Thymus (tissue), 11 donors: ENCODE data around the gene GRID1. TPM values are rescaled to one million over a fixed set of nuclear protein-coding genes. Genes with fewer than 3 reads are reported as not detected.

Experiments
- DNase-seq, 9 donors: peaks; one replicate each; pipeline ENCODE4 v3.0.0-alpha.2; 2013; ENCODE audit warnings: low spot score in 9 of 9, low read depth in 6 of 9, missing footprints in 1 of 9
- H3K27ac ChIP-seq, 2 donors: one replicate each; pipeline ENCODE4 v1.5.1; 2013; ENCODE audit warnings: control low read depth in 1 of 2, low read depth in 1 of 2, low read length in 1 of 2, mild to moderate bottlenecking in 1 of 2, moderate library complexity in 1 of 2
- H3K27me3 ChIP-seq, 2 donors: one replicate each; pipeline ENCODE4 v1.5.1; 2013; ENCODE audit warnings: low read length in 1 of 2; ENCODE audit not compliant: control insufficient read depth in 2 of 2, insufficient read depth in 1 of 2
- H3K36me3 ChIP-seq, 2 donors: one replicate each; pipeline ENCODE4 v1.5.1; 2013; ENCODE audit warnings: low read length in 1 of 2, mild to moderate bottlenecking in 1 of 2, moderate library complexity in 1 of 2; ENCODE audit not compliant: control insufficient read depth in 2 of 2, insufficient read depth in 2 of 2
- H3K4me1 ChIP-seq, 2 donors: one replicate each; pipeline ENCODE4 v1.5.1; 2013; ENCODE audit warnings: low read length in 2 of 2; ENCODE audit not compliant: control insufficient read depth in 2 of 2, insufficient read depth in 2 of 2
- H3K4me3 ChIP-seq, 2 donors: one replicate each; pipeline ENCODE4 v1.5.1; 2013; ENCODE audit warnings: low read length in 2 of 2, control low read depth in 1 of 2, mild to moderate bottlenecking in 1 of 2
- H3K9me3 ChIP-seq, 2 donors: one replicate each; pipeline ENCODE4 v1.5.1; 2013; ENCODE audit warnings: low read length in 1 of 2, mild to moderate bottlenecking in 1 of 2; ENCODE audit not compliant: control insufficient read depth in 2 of 2, insufficient read depth in 1 of 2
- WGBS: extraction: QIAGEN DNeasy Blood & Tissue Kit; methylation state at CpG from one replicate; pipeline ENCODE4 v1.1.7; 2013; 5-methylcytosine and 5-hydroxymethylcytosine counted together
- polyA plus RNA-seq: library from polyadenylated mRNA; stranded (reverse); fragments of 200-250 nt; gene quantifications from one replicate; pipeline ENCODE4 v1.2.3, GENCODE V29; 2013
- total RNA-seq: library from RNA; stranded (reverse); fragments of 120-200 nt; gene quantifications from one replicate; pipeline ENCODE4 v1.2.4, GENCODE V29; 2013
- donor health status: healthy.

Gene GRID1
- total and polyA plus RNA-seq, 2 donors, result 0.33 to 0.46 TPM

GRCh38 chr10:85992324-85992723, 374.3 kb downstream of the GRID1 start:
- Histone ChIP-seq H3K4me3 (no peak overlapping the region), H3K4me1 (no peaks in the 10 kb centered on the region), H3K9me3 (no peaks in the 10 kb centered on the region), H3K27ac (no peak overlapping the region), H3K36me3 (no peaks in the 10 kb centered on the region), H3K27me3 (no peaks in the 10 kb centered on the region)
- WGBS, result 65% methylated on average over 1 of the region's 1 CpG
- DNase-seq, result no peak

DNA sequence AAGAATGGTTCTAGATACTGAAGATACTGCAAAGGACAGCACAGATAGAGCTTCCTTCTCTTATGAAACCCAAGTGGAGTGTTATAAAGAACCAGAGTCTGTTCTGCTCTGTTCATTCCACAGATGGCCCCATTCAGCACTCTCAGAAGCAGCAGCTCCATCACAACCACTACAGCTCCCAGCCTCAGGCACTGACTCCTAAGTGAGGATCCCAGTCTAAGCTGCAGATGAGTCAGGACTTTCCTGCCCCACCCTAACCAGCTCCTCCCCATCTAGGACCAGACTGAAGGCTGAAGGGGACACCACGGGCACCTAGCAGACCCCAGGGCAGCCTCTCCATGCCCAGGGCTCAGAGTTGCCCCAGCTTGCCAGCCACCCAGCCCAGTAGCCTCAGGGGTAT, 379.8 kb downstream of the GRID1 start:
- no peak for DNase-seq
- 93% methylated on average over 1 of the region's 1 CpG for WGBS
- Histone ChIP-seq H3K36me3 (no peaks in the 10 kb centered on the region), H3K4me1 (no peaks in the 10 kb centered on the region), H3K9me3 (no peaks in the 10 kb centered on the region), H3K27me3 (no peaks in the 10 kb centered on the region), H3K4me3 (no peak overlapping the region), H3K27ac (no peak overlapping the region)

- Histone ChIP-seq H3K4me1 (no peaks in the 10 kb centered on the region), H3K27me3 (no peaks in the 10 kb centered on the region), H3K4me3 (no peak overlapping the region), H3K36me3 (no peaks in the 10 kb centered on the region), H3K9me3 (no peaks in the 10 kb centered on the region), H3K27ac (no peak overlapping the region)
- WGBS, result 86% methylated on average over 6 of the region's 6 CpGs
- DNase-seq, result no peak
These were observed 383.5 kb downstream of the GRID1 start for GRCh38 chr10:85983051-85983450.

GRCh38 chr10:85979598-85979997, 387.0 kb downstream of the GRID1 start:
- Histone ChIP-seq H3K9me3 (no peaks in the 10 kb centered on the region), H3K36me3 (no peaks in the 10 kb centered on the region), H3K27me3 (no peaks in the 10 kb centered on the region), H3K4me1 (no peaks in the 10 kb centered on the region), H3K4me3 (no peak overlapping the region), H3K27ac (no peak overlapping the region)
- no peak for DNase-seq

DNA sequence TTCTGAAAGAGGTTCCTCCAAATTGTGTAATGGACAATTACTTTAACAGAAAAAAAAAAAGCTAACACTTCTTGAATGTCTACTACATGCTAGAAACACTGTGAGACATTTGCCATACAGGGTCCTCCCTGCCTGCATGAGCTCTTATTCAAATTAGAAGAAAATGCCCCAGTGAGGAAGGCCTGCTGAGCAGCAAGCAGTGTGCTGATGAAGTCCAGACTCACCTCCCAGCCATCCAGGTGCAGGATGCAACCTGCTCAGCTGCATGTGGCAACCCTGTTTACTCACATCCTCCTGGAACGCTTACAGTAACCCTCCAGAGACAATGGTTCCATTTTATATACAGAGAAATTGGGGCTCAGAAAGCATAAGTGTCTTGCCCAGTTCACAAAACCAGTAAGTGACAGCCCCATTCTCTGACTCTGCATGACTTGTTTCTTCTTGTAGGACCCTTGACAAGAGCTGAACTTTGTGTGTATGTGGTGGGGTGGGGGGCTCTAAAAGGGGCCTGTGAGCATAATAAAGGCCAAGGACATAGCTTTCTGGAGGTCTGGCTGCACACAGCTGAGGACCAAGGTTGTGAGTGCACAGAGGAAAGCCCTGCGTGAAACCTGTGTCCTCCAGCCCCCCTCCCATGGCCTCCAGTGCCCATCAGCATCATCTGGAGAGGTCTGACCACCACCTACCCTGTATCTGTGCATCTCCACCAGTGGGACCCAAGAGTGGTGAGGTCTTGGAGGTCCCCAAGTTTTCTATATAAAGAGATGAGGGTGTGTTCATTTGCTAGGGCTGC, 387.8 kb downstream of the GRID1 start:
- DNase-seq, result no peak
- no peaks in the 10 kb centered on the region for H3K4me1 ChIP-seq
- H3K27me3 ChIP-seq, result no peaks in the 10 kb centered on the region
- H3K4me3 ChIP-seq, result no peak overlapping the region
- 86% methylated on average over 2 of the region's 2 CpGs for whole genome bisulfite sequencing
- no peaks in the 10 kb centered on the region for H3K9me3 ChIP-seq
- H3K27ac ChIP-seq, result no peak overlapping the region
- H3K36me3 ChIP-seq, result no peaks in the 10 kb centered on the region

DNA sequence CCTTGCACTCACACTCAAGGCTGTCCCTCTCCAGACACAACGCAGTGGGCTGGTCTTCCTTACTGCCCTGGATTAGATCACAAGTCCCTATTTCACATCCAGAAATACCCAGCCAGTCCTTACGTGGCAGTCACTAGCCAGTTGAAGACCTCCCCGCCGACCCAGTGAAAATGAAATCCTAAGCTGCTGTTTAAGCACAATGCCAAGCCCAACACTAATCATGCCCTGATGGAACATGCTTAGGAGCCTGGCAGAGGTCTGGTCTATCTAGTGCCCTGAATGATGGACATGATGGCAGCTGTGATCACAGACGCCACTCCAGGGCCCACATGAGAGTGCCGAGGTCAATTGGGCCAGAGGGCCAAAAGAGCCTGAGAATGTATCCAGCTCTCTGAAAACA, 389.0 kb downstream of the GRID1 start:
- no peaks in the 10 kb centered on the region for H3K4me1 ChIP-seq
- no peak for DNase-seq
- H3K27ac ChIP-seq, result no peak overlapping the region
- H3K36me3 ChIP-seq, result no peaks in the 10 kb centered on the region
- no peaks in the 10 kb centered on the region for H3K9me3 ChIP-seq
- H3K27me3 ChIP-seq, result no peaks in the 10 kb centered on the region
- WGBS, result 90% methylated on average over 6 of the region's 6 CpGs
- no peak overlapping the region for H3K4me3 ChIP-seq

DNA sequence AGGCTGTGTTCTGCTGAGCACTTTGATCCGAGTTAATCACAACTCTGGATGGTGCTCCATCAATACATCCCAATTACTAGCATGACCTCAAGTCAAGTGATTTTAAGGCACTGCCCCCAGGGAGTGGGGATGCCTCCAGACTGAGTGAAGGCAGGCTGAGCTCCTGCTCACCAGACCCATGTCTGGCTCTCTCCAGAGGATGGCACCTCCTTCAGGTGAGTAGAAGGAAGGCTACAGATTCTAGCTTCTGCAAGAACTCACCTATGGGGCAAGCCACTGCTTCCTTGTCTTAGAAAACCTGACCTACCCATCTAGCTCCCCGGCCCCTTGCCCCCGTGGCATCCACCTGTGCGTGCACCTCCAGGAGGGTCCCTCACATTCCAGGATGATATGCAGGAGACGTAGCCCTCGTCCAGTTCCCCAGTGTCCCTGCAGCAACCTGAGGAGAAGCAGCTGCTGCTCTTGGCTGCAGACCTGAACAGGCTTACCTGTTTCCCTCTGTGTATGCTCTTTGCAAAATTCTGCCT, 390.3 kb downstream of the GRID1 start:
- Histone ChIP-seq H3K4me1 (no peaks in the 10 kb centered on the region), H3K4me3 (no peak overlapping the region), H3K27me3 (no peaks in the 10 kb centered on the region), H3K27ac (no peak overlapping the region), H3K9me3 (no peaks in the 10 kb centered on the region), H3K36me3 (no peaks in the 10 kb centered on the region)
- no peak for DNase-seq
- 95% methylated on average over 6 of the region's 6 CpGs for WGBS

GRCh38 chr10:85971494-85971893, 395.1 kb downstream of the GRID1 start:
- Histone ChIP-seq H3K36me3 (no peaks in the 10 kb centered on the region), H3K27ac (no peak overlapping the region), H3K4me3 (no peak overlapping the region), H3K9me3 (no peaks in the 10 kb centered on the region), H3K27me3 (no peaks in the 10 kb centered on the region), H3K4me1 (no peaks in the 10 kb centered on the region)
- no peak for DNase-seq

DNA sequence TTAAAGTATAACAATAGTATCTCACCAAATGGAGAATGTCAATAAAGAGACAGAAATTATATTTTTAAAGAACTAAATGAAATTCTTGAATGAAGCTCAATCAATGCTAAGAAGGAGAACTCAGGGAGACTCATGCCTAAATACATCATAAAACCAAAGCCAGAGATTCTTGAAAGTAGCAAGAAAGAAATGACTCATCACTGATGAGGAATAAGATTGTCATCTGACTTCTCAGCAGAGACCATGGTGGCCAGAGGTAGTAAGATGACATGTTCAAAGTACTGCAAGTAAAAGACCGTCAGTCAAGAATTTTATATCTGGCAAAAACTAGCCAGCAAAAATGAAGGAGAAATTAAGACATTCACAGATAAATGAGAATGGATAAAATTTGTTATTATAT, 399.0 kb downstream of the GRID1 start:
- Histone ChIP-seq H3K27ac (no peak overlapping the region), H3K27me3 (no peaks in the 10 kb centered on the region), H3K9me3 (no peaks in the 10 kb centered on the region), H3K36me3 (no peaks in the 10 kb centered on the region), H3K4me1 (no peaks in the 10 kb centered on the region), H3K4me3 (no peak overlapping the region)
- 92% methylated on average over 1 of the region's 1 CpG for WGBS
- DNase-seq, result no peak
